Superior temporal gyrus (tissue), 1 donor: Measurements from ENCODE around the gene POLR1E.
"Not testable (repeated sequence)": the region's sequence is repeated elsewhere in the genome, so short reads cannot be mapped to it uniquely, and the experiment has no call there.

Source experiments
- DNase-seq: peaks from one replicate; pipeline ENCODE4 v3.0.0-alpha.2; 2016; ENCODE audit errors: extremely low spot score

The POLR1E gene

DNA sequence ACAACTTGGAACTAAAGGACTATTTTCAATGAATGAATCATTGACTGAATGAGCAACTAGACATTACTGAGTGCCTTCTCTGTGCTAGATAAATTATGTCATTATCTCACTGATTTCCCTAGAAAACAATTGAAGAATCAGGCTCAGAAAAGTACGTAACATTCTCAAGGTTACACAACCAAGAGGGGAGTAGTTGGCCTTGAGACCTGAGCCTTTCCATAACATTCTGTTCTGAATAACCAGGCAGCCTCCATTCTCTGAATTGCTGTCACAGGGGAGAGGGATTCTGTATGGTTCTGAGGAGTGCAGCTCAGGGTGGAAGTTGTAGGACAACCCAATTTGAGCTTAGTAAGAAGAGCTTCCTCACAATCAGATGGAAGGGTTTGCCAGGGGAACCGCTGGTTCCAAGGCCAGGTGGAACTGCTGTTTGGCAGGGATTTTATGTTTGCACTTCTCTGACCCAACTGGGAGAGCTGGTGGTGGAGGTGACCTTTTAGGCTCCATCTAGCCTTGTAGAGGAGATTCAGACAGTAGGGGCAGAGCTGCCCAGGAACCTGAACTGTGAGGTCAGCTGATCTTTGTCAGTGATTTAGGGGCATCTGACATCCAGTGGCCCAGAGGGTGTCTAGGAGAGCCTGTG, 16.3 kb downstream of the POLR1E start:
- no peak for DNase-seq

DNA sequence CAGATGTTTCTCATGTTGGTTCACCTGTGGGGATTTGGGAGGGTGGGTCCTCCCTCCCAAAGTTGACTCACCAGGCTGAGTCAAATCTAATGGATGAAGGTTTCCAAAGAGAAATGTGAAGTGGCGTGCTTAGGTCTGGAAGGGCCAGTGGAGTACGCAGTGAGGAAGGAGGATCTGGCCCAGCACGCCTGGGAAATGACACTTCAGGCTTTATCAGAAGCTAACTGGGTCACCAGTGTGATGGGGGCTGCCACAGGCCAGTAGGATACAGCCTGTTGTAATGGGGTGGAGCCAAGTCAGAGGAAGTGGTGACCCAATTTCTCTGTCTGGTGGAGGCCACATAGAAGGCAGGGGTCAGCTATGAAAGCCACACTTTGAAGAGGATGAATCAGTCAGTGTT, 18.0 kb downstream of the POLR1E start:
- DNase-seq = no peak

- no peak for DNase-seq
Observed at GRCh38 chr9:37504605-37505004, 18.9 kb downstream of the POLR1E start.

- no peak for DNase-seq
Observed at GRCh38 chr9:37507566-37508134, 21.9 kb downstream of the POLR1E start.

- DNase-seq = no peak
Observed at GRCh38 chr9:37508135-37508833, 22.5 kb downstream of the POLR1E start.

DNA sequence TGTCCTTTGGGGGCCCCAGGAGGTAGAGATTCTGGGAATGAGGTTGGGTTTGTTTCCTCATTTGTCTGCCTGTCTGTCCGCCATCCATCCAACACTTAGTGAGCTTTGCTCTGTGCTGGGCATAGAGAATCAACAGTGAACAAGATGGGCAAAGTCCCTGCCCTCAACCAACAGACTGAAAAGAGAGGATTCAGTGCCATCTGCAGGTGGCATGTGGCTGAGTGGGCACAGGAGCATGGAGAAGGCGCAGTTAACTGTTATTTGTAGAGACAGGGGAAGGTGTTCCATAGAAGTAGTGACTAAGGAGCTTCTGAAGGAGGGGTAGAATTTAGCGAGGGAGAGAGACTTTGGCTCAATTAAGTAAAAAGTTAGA, 23.1 kb downstream of the POLR1E start:
- no peak for DNase-seq

GRCh38 chr9:37509536-37509935, 23.8 kb downstream of the POLR1E start:
- no peak for DNase-seq

DNA sequence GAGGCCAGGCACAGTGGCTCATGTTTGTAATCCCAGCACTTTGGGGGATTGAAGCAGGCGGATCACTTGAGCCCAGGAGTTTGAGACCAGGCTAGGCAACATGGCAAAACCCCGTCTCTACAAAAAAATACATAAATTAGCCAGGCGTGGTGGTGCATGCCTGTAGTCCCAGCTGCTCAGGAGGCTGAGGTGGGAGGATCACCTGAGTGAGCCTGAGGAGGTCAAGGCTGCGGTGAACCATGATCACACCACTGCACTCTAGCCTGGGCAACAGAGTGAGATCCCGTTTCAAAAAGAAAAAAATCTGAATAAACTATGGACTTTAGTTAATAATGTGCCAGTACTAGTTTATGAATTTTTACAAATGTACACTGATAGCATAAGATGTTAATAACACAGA, 24.3 kb downstream of the POLR1E start:
- DNase-seq = not testable (repeated sequence)

GRCh38 chr9:37511016-37512010, 25.6 kb downstream of the POLR1E start:
- DNase-seq = no peak

DNA sequence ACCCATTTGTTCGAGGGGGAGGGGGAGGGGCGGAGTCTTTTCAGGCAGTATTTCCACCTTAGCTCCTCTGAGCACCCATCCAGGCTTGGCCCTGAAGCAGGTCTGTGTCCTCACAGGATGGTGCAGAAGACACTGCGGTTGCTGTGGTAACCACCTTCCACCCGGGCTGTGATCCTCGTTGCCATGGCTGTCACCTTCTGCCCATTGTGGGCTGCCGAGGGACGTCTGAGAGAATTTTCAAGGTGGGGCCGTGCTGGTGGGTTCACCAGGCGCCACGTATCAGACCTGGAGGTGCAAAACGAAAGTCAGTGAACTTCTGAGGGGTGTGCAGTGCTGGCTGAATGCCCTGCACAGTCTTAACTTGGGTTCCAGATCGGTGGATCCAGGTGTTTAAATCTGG, 26.7 kb downstream of the POLR1E start:
- no peak for DNase-seq

DNA sequence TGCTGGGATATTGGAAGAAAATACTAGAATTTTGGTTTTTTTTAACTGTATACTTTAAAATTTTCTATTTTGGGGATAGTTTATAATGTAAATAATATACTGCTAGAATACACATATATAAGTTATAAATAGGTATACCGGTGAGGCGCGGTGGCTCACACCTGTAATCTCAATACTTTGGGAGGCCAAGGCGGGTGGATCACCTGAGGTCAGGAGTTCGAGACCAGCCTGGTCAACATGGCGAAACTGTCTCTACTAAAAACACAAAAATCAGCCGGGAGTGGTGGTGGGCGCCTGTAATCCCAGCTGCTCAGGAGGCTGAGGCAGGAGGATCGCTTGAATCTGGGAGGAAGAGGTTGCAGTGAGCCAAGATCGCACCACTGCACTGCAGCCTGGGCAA, 28.7 kb downstream of the POLR1E start:
- DNase-seq = not testable (repeated sequence)

GRCh38 chr9:37514999-37515398, 29.3 kb downstream of the POLR1E start:
- DNase-seq = no peak

DNA sequence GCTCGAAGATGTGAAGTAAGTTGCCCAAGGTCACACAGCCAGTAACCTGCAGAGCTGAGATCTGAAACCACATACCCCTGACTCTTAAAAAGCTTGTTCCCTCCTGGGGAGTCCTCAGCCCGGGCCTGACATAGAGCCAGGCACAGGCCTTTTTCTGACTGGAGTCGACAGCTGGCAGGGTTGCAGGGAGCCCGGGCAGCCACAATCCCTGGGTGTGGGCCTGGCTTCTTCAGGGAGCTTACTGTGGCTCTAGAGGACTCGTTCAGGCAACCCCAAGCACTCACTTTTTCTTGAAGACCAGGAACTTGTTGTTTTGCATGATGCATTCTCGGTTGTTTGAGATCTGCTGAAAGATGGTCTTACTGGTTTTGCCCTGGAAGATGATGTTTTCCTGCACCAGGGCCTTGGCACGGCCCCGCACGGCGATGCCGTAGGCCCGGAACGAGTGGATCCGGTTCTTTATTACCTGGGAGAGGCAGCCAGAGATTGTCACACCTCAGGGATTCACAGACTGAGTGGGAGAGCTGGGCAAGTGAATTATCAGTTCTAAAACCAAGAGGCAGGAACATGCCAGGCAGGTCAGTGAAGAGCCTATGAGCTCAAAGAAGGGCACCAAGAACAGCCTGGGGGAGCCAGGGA, 30.0 kb downstream of the POLR1E start:
- no peak for DNase-seq

- no peak for DNase-seq
Observed at GRCh38 chr9:37517923-37518322, 32.2 kb downstream of the POLR1E start.

- DNase-seq = no peak
Observed at GRCh38 chr9:37520641-37521040, 34.9 kb downstream of the POLR1E start.

DNA sequence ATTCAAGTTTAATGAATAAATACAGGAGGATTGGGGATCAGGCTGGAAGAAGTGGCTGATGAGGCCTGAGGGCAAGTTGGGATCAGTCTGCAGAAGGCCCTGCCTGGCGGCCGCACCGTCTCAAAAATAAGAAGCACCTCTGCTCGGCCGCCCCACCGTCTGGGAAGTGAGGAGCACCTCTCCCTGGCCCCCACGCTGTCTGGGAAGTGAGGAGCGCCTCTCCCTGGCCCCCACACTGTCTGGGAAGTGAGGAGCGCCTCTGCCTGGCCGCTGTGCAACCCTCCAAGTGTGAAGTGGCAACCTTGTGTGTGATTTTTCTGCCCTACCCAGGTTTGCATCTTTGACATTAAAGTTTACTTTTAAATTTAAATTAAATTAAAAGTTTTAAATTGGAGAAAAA, 35.4 kb downstream of the POLR1E start:
- no peak for DNase-seq

DNA sequence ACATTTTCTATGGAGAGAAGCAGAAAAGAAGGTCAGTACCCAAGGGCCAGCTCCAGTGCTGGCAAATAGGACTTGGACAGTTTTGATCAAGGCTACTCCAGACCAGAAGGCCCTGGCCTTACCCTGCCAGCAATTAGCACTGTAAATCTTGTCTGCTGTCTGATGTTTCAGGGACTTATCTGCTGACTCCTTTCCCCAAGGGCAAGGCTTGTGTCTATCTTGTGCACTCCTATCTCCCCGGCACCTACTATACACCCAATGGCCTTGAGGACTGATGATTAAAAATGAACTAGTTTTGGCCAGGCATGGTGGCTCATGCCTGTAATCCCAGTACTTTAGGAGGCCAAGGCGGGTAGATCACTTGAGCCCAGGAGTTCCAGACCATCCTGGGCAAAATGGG, 37.2 kb downstream of the POLR1E start:
- no peak for DNase-seq

GRCh38 chr9:37523916-37524315, 38.2 kb downstream of the POLR1E start:
- DNase-seq = no peak

GRCh38 chr9:37528652-37529471, 43.1 kb downstream of the POLR1E start:
- DNase-seq = no peak

- no peak for DNase-seq
Observed at GRCh38 chr9:37531699-37532098, 46.0 kb downstream of the POLR1E start.

- DNase-seq = no peak
Observed at GRCh38 chr9:37534412-37534811, 48.7 kb downstream of the POLR1E start.
